Nephron progenitor cell (in vitro differentiated cells): Measurements from ENCODE around the gene OR14J1.

Source experiments
- DNase-seq: peaks from one replicate; pipeline ENCODE4 v3.0.0; 2021
- H3K27ac Mint-ChIP-seq: 2 replicates; pipeline ENCODE4 v1.8.0; 2021; ENCODE audit warnings: mild to moderate bottlenecking, moderate library complexity, mixed read lengths
- H3K27me3 Mint-ChIP-seq: 2 replicates; pipeline ENCODE4 v1.8.0; 2021; ENCODE audit warnings: mild to moderate bottlenecking, low read depth, mixed read lengths; ENCODE audit not compliant: poor library complexity
- H3K36me3 Mint-ChIP-seq: 2 replicates; pipeline ENCODE4 v1.8.0; 2021; ENCODE audit warnings: low read depth, mixed read lengths
- H3K4me1 Mint-ChIP-seq: 2 replicates; pipeline ENCODE4 v1.8.0; 2021; ENCODE audit warnings: mixed read lengths
- H3K4me3 Mint-ChIP-seq: 2 replicates; pipeline ENCODE4 v1.8.0; 2021; ENCODE audit warnings: mild to moderate bottlenecking, moderate library complexity, mixed read lengths
- H3K9me3 Mint-ChIP-seq: 2 replicates; pipeline ENCODE4 v1.8.0; 2021; ENCODE audit warnings: mild to moderate bottlenecking, moderate library complexity, mixed read lengths
- CTCF ChIP-seq: fragments of 200-600 bp; sonication (generic); IDR thresholded peaks from 2 replicates; pipeline ENCODE4 v1.5.0; 2021; ENCODE audit warnings: antibody characterized with exemption

OR14J1 gene, protein sequence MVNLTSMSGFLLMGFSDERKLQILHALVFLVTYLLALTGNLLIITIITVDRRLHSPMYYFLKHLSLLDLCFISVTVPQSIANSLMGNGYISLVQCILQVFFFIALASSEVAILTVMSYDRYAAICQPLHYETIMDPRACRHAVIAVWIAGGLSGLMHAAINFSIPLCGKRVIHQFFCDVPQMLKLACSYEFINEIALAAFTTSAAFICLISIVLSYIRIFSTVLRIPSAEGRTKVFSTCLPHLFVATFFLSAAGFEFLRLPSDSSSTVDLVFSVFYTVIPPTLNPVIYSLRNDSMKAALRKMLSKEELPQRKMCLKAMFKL

GRCh38 chr6:29301316-29301715 lies at the start of gene OR14J1:
OR14J1 (plus strand) TSS chr6:29301701; CDS start chr6:29306690, 4,989 bp downstream.
- H3K9me3 Mint-ChIP-seq, result no peaks in the 10 kb centered on the region
- H3K27ac Mint-ChIP-seq, result no peak within 1 kb of the TSS
- H3K4me1 Mint-ChIP-seq, result no peaks in the 10 kb centered on the region
- DNase-seq, result no peak
- H3K36me3 Mint-ChIP-seq, result no peaks in the 10 kb centered on the region
- TF ChIP-seq CTCF, result no peak
- H3K4me3 Mint-ChIP-seq, result no peak within 1 kb of the TSS
- peaks cover 31% of the 10 kb centered on the region for H3K27me3 Mint-ChIP-seq

DNA sequence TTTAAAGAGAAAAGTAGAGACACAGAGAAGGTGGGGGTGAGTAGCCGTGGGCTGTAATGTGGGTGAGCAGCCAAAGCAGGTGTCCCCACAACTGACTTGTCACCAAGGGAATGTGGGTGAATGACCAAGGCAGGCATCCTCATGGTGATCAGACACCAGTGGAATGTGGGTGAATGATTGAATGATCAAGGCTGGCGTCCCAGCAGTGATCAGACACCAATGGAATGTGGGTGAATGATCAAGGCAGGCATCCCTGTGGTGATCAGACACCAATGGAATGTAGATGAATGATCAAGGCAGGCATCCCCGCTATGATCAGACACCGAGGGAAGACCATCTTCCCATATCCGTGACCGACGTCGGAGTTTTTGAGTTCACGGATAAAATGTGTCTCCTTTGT lies 49.8 kb upstream of the OR14J1 start:
- Mint-ChIP-seq H3K27me3 (peaks cover 7% of the 10 kb centered on the region), H3K9me3 (peaks cover 48% of the 10 kb centered on the region), H3K36me3 (no peaks in the 10 kb centered on the region), H3K4me1 (no peaks in the 10 kb centered on the region), H3K4me3 (no peak overlapping the region), H3K27ac (no peak overlapping the region)
- DNase-seq, result no peak
- TF ChIP-seq CTCF, result no peak

DNA sequence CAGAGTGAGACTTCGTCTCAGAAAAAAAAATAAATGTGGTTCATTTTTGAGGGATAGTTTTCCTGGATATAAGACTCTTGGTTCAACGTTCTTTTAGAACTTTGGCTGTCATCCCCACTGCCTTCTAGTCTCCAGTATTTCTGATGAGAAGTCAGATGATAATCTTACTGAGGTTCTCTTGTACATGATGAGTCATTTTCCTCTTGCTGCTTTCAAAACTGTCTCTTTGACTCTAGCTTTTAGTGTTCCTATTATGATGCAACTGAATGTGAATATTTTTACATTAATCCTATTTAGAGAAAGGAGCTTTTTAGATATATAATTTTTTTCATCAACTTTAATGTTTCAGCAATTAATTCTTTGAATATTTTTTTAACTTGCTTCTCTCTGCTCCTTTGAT lies 46.0 kb upstream of the OR14J1 start:
- no peaks in the 10 kb centered on the region for H3K36me3 Mint-ChIP-seq
- no peak overlapping the region for H3K4me3 Mint-ChIP-seq
- H3K9me3 Mint-ChIP-seq, result peaks cover 51% of the 10 kb centered on the region
- H3K4me1 Mint-ChIP-seq, result no peaks in the 10 kb centered on the region
- TF ChIP-seq CTCF, result no peak
- DNase-seq, result no peak
- H3K27me3 Mint-ChIP-seq, result no peaks in the 10 kb centered on the region
- H3K27ac Mint-ChIP-seq, result no peak overlapping the region

DNA sequence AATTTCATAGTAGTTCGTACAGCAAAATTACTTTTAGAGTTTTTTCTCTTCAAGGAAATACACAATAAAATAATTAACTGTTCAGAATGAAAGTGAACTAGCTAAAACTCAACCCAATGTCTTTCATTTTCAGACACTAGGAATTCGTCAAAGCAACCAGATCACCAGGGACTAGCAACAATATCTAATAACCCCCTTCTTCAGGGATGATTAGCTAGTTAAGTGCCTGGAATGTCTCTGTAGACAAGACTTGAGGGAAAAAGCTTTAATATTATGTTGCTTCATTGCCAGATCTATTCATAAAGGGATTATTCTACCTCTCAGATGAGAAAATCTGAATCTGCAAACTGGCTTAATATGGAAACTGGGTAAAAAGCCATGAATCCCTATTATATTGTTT lies 41.8 kb upstream of the OR14J1 start:
- H3K9me3 Mint-ChIP-seq, result peaks cover 27% of the 10 kb centered on the region
- H3K4me3 Mint-ChIP-seq, result no peak overlapping the region
- H3K27ac Mint-ChIP-seq, result no peak overlapping the region
- TF ChIP-seq CTCF, result no peak
- no peaks in the 10 kb centered on the region for H3K36me3 Mint-ChIP-seq
- no peaks in the 10 kb centered on the region for H3K4me1 Mint-ChIP-seq
- H3K27me3 Mint-ChIP-seq, result peaks cover 6% of the 10 kb centered on the region
- no peak for DNase-seq

- DNase-seq, result no peak
- H3K36me3 Mint-ChIP-seq, result no peaks in the 10 kb centered on the region
- H3K27ac Mint-ChIP-seq, result no peak overlapping the region
- no peaks in the 10 kb centered on the region for H3K4me1 Mint-ChIP-seq
- peaks cover 13% of the 10 kb centered on the region for H3K27me3 Mint-ChIP-seq
- H3K4me3 Mint-ChIP-seq, result no peak overlapping the region
- H3K9me3 Mint-ChIP-seq, result peaks cover 13% of the 10 kb centered on the region
- TF ChIP-seq CTCF, result no peak
These were observed 38.5 kb upstream of the OR14J1 start for GRCh38 chr6:29263001-29263400.

- H3K4me3 Mint-ChIP-seq, result no peak overlapping the region
- no peaks in the 10 kb centered on the region for H3K9me3 Mint-ChIP-seq
- H3K36me3 Mint-ChIP-seq, result no peaks in the 10 kb centered on the region
- H3K27me3 Mint-ChIP-seq, result peaks cover 17% of the 10 kb centered on the region
- DNase-seq, result no peak
- no peaks in the 10 kb centered on the region for H3K4me1 Mint-ChIP-seq
- H3K27ac Mint-ChIP-seq, result no peak overlapping the region
- no peak for TF ChIP-seq CTCF
These were observed 7.0 kb upstream of the OR14J1 start for GRCh38 chr6:29294499-29294914.
